Endometrial microvascular endothelial cells (primary cell): ENCODE data around the gene GIMAP5. TPM values are rescaled to one million over a fixed set of nuclear protein-coding genes. Genes with fewer than 3 reads are reported as not detected.

ENCODE experiments used
- in situ Hi-C: cut with HindIII; loops from 2 replicates; pipeline ENCODE4 v1.10.0; 2017; ENCODE audit warnings: low sequenced_read_pairs, low pct_unique_long_range_greater_than_20kb; ENCODE audit errors: inconsistent ontology term
- total RNA-seq: library from RNA; depleted of rRNA; stranded (reverse); fragments of >200 nt; gene quantifications from one replicate; pipeline ENCODE4 v1.2.3, GENCODE V29; 2015; ENCODE audit errors: inconsistent ontology term

GIMAP5 gene
- total RNA-seq, 1 donor from 2014 or later, result 13.6 TPM

GRCh38 chr7:150733482-150734095 is 3.6 kb upstream of the GIMAP5 start:
- in situ Hi-C loops, result no loop called here

GRCh38 chr7:150734254-150734653 is 3.0 kb upstream of the GIMAP5 start:
- in situ Hi-C loops, result no loop called here

- in situ Hi-C loops, result no loop called here
Observed at GRCh38 chr7:150735596-150736358, 1.4 kb upstream of the GIMAP5 start.

GRCh38 chr7:150736864-150737263 is 354 bp upstream of the GIMAP5 start:
- in situ Hi-C loops, result no loop called here

- in situ Hi-C loops, result no loop called here
Observed at GRCh38 chr7:150738092-150738491, 874 bp downstream of the GIMAP5 start.

GRCh38 chr7:150738591-150739001 is 1.4 kb downstream of the GIMAP5 start:
- in situ Hi-C loops, result no loop called here

- in situ Hi-C loops, result no loop called here
Observed at GRCh38 chr7:150739033-150739432, 1.8 kb downstream of the GIMAP5 start.

- in situ Hi-C loops, result no loop called here
Observed at GRCh38 chr7:150740053-150740452, 2.8 kb downstream of the GIMAP5 start.

GRCh38 chr7:150742286-150742968 is 5.2 kb downstream of the GIMAP5 start:
- in situ Hi-C loops, result no loop called here

- in situ Hi-C loops, result no loop called here
Observed at GRCh38 chr7:150744041-150744656, 6.9 kb downstream of the GIMAP5 start.

- in situ Hi-C loops, result no loop called here
Observed at GRCh38 chr7:150745086-150745485, 7.9 kb downstream of the GIMAP5 start.

GRCh38 chr7:150745876-150746275 is 8.7 kb downstream of the GIMAP5 start:
- in situ Hi-C loops, result no loop called here

- in situ Hi-C loops, result no loop called here
Observed at GRCh38 chr7:150746921-150747320, 9.7 kb downstream of the GIMAP5 start.

GRCh38 chr7:150748376-150748775 is 11.2 kb downstream of the GIMAP5 start:
- in situ Hi-C loops, result no loop called here

- in situ Hi-C loops, result no loop called here
Observed at GRCh38 chr7:150751702-150752101, 14.5 kb downstream of the GIMAP5 start.

GRCh38 chr7:150753239-150753638 is 16.0 kb downstream of the GIMAP5 start:
- in situ Hi-C loops, result no loop called here

- in situ Hi-C loops, result no loop called here
Observed at GRCh38 chr7:150753826-150754603, 16.8 kb downstream of the GIMAP5 start.

- in situ Hi-C loops, result no loop called here
Observed at GRCh38 chr7:150754951-150755350, 17.7 kb downstream of the GIMAP5 start.
